Measurements from ENCODE around the gene BDNF. TPM values are rescaled to one million over a fixed set of nuclear protein-coding genes. Genes with fewer than 3 reads are reported as not detected.

BDNF gene
- total RNA-seq, 1 experiment from 2014 or later, result 0.36 TPM

- Histone ChIP-seq H3K27ac (ENCODE audit: low read length) (no peak overlapping the region), H3K4me3 (ENCODE audit: low read depth in 2 of 2, low read length in 2 of 2) (no peak overlapping the region), H3K4me1 (ENCODE audit: control insufficient read depth, insufficient read depth, low read length) (no peaks in the 10 kb centered on the region), H3K36me3 (ENCODE audit: control insufficient read depth, insufficient read depth, low read length) (no peaks in the 10 kb centered on the region), H3K27me3 (ENCODE audit: control insufficient read depth, insufficient read depth, low read length) (no peaks in the 10 kb centered on the region), H3K9me3 (ENCODE audit: control insufficient read depth, insufficient read depth, low read depth, low read length) (no peaks in the 10 kb centered on the region)
- DNase-seq (ENCODE audit: low read depth, low spot score) (no peak), ATAC-seq (no peak)
- TF ChIP-seq CTCF (IDR thresholded peaks at IDR 0.05), result no peak
- TF ChIP-seq, protein P1, sequence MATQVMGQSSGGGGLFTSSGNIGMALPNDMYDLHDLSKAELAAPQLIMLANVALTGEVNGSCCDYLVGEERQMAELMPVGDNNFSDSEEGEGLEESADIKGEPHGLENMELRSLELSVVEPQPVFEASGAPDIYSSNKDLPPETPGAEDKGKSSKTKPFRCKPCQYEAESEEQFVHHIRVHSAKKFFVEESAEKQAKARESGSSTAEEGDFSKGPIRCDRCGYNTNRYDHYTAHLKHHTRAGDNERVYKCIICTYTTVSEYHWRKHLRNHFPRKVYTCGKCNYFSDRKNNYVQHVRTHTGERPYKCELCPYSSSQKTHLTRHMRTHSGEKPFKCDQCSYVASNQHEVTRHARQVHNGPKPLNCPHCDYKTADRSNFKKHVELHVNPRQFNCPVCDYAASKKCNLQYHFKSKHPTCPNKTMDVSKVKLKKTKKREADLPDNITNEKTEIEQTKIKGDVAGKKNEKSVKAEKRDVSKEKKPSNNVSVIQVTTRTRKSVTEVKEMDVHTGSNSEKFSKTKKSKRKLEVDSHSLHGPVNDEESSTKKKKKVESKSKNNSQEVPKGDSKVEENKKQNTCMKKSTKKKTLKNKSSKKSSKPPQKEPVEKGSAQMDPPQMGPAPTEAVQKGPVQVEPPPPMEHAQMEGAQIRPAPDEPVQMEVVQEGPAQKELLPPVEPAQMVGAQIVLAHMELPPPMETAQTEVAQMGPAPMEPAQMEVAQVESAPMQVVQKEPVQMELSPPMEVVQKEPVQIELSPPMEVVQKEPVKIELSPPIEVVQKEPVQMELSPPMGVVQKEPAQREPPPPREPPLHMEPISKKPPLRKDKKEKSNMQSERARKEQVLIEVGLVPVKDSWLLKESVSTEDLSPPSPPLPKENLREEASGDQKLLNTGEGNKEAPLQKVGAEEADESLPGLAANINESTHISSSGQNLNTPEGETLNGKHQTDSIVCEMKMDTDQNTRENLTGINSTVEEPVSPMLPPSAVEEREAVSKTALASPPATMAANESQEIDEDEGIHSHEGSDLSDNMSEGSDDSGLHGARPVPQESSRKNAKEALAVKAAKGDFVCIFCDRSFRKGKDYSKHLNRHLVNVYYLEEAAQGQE (IDR thresholded peaks at IDR 0.05; ENCODE audit: insufficient read depth in 1 of 2, low read depth in 2 of 2, low read length in 1 of 2), result no peak
- no peak for TF ChIP-seq TCF7L2 (IDR thresholded peaks at IDR 0.05; ENCODE audit: low read depth, low read length)
- TF ChIP-seq SIN3A (IDR thresholded peaks at IDR 0.05; ENCODE audit: borderline replicate concordance, insufficient read depth, low read depth, low read length), result no peak
- in situ Hi-C loops (cut with HindIII; ENCODE audit: low pct_unique_long_range_greater_than_20kb, low sequenced_read_pairs), result no loop called here
- no TSS peak for BruUV-seq (replicated peaks)
- intact Hi-C loops (cut with micrococcal nuclease; ENCODE audit: unreplicated experiment), result no loop called here
- POLR2A ChIA-PET, result no interaction called here
- CTCF ChIA-PET, result interaction anchor here (0.6 kb wide), 1 partner anchor 206 kb away, joined by 3 read pairs; no protein-coding TSS in a partner anchor
These were observed 40.1 kb downstream of the BDNF start for GRCh38 chr11:27660171-27660570.

DNA sequence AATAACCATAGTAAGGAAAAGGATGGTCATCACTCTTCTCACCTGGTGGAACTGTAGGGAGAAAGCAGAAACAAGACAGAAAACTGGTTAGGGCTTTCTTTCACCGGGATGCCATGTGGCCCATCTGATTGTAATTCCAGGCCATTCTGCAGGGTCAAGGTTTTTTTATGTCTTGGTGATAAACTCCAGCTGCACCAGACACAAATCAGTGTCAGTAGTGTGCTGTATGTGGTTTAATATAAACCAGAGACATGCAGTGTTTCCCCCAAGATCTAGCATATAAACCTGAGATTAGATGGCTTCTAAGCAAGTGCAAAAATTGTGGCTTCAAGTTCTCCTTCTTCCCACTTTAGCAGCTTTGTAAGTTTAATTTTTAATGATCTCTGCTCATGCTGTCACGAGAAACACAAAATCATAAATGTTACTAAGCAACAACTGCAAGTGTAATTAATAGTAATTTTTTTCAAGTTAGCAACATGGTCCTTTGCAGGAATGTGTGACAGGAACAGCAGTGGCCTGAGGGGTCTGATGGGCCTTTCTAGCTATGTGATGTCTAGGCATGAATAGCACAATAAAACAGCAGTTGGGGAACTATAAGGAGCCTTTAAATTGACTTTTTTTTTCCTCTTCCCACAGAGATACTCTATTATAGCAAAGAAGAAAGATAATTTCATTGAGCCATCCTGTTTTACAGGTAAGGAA lies 41.6 kb downstream of the BDNF start:
- no peak for TF ChIP-seq POLR2AphosphoS5 (IDR thresholded peaks at IDR 0.05; ENCODE audit: low read depth, low read length)
- no peak for TF ChIP-seq CTCF (IDR thresholded peaks at IDR 0.05)
- TF ChIP-seq SIN3A (IDR thresholded peaks at IDR 0.05; ENCODE audit: borderline replicate concordance, insufficient read depth, low read depth, low read length), result no peak
- TF ChIP-seq, protein P1 (IDR thresholded peaks at IDR 0.05; ENCODE audit: insufficient read depth in 1 of 2, low read depth in 2 of 2, low read length in 1 of 2), result no peak
- no peak for TF ChIP-seq TCF7L2 (IDR thresholded peaks at IDR 0.05; ENCODE audit: low read depth, low read length)
- Histone ChIP-seq H3K27ac (ENCODE audit: low read length) (no peak overlapping the region), H3K27me3 (ENCODE audit: control insufficient read depth, insufficient read depth, low read length) (no peaks in the 10 kb centered on the region), H3K4me3 (ENCODE audit: low read depth in 2 of 2, low read length in 2 of 2) (no peak overlapping the region), H3K4me1 (ENCODE audit: control insufficient read depth, insufficient read depth, low read length) (no peaks in the 10 kb centered on the region), H3K9me3 (ENCODE audit: control insufficient read depth, insufficient read depth, low read depth, low read length) (no peaks in the 10 kb centered on the region), H3K36me3 (ENCODE audit: control insufficient read depth, insufficient read depth, low read length) (no peaks in the 10 kb centered on the region)
- ChIA-PET CTCF (no interaction called here), POLR2A (no interaction called here)
- BruUV-seq (replicated peaks), result no TSS peak
- no peak for ATAC-seq
- no peak for DNase-seq (ENCODE audit: low read depth, low spot score)
- intact Hi-C loops (cut with micrococcal nuclease; ENCODE audit: unreplicated experiment), result no loop called here
- in situ Hi-C loops (cut with HindIII; ENCODE audit: low pct_unique_long_range_greater_than_20kb, low sequenced_read_pairs), result no loop called here

All from Panc1 (cell line).